ENCODE data around the gene MANEA.

DNA sequence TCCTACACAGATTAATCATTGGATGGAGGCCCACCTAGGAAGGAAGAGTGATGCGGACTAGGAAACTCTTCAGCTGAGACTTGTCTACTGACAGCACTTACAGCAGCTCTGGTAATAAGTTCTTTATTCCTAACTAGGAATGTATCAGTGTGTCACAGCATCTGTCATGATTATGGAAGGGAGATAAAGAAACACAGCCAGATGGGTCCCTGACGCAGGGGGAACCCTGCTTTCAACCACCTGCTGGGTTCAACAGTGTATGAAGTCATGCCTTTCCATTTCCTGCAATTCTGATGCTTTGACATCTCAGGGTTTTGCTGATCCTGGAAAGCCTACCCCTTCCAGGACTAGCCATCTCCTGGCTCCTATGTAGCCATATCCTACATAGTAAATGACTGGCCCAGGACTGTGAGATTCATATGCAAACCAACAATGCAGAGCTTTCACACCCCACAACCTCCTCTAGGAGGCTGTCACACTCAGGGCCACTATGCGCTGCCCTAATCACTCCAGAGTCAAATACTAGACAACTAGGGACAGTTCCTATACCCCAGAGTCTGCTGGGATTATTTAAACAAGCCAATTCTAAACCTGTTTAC, 29.0 kb upstream of the MANEA start:
- TF ChIP-seq POLR2AphosphoS5 (IDR thresholded peaks at IDR 0.05; ENCODE audit: low read depth, low read length) (no peak), CTCF (IDR thresholded peaks at IDR 0.05) (no peak), REST (IDR thresholded peaks at IDR 0.05; ENCODE audit: insufficient read depth in 1 of 2, low read depth in 2 of 2, low read length in 1 of 2) (no peak)

All from Panc1 (cell line).